Colon (tissue), 2 donors: ENCODE measurements around the gene UEVLD.

Experiments
- FAIRE-seq: peaks from 2 replicates; lab custom pipeline; 2012; peaks lifted over from hg19 to GRCh38; lab: Jason Lieb, UNC
- donor health status: control.
- donor health status: control.

UEVLD gene

GRCh38 chr11:18498039-18498438, 90.5 kb downstream of the UEVLD start:
- FAIRE-seq = no peak

DNA sequence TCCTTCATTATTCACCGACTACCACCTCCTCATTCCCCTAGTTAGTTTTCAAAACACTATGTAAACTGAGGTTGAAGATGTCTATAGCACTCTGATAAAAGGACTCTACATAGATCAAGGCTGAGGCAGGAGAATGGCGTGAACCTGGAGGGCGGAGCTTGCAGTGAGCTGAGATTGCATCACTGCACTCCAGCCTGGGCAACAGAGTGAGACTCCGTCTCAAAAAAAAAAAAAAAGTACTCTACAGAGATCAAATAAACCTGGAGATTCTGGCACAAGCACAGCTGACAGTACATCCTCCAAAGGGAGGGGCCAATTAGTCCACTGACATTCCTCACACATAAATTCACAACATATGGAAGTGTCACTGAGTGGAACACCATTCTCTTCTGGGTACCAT, 92.8 kb downstream of the UEVLD start:
- FAIRE-seq = no peak

- FAIRE-seq = no peak
Observed at GRCh38 chr11:18495271-18495670, 93.3 kb downstream of the UEVLD start.

DNA sequence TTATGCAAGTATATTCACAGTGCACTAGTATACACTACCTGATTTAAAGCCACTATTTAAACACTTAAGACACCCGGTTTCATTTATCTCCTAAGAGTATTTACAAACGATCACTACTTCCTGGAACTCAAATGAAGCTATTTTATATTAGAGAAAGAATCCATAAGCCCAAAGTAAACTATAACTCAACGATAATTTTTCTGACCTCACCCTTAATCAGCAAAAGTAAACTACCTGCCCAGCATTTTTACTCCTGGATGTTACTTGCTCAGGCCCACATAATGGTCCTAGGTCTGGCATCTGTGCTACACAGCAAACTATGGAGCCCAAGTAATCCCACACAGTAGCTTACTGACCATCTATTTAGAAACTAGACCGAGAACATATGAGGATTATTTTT, 95.2 kb downstream of the UEVLD start:
- no peak for FAIRE-seq

DNA sequence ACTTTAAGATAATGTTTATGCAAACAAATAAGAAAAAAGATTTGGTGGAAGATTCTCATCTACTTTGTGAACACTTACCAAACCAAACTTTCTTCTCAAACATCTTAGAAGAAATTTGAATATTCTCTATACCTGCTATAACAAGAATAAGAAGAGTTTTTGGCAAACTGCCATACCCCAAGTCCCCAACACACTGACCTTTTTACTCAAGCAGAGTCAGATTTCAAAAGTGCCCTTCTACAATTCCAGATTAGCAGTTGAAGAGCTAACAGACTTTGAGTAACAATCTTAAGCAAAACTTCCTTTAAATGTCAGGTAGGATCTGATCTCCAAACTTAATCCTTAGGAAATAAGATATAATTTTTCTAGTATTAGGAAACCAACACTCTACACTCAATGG, 95.6 kb downstream of the UEVLD start:
- no peak for FAIRE-seq

- FAIRE-seq = no peak
Observed at GRCh38 chr11:18491924-18492323, 96.6 kb downstream of the UEVLD start.

GRCh38 chr11:18490736-18491485, 97.6 kb downstream of the UEVLD start:
- FAIRE-seq = no peak

GRCh38 chr11:18490319-18490718, 98.2 kb downstream of the UEVLD start:
- FAIRE-seq = no peak

GRCh38 chr11:18485913-18486528, 102.5 kb downstream of the UEVLD start:
- no peak for FAIRE-seq
